GM18951 (cell line): ENCODE data around the gene PCDH15.

Experiments
- POLR2A ChIP-seq: IDR thresholded peaks from 4 replicates; pipeline ENCODE4 v1.6.1; 2011; ENCODE audit warnings: mild to moderate bottlenecking; ENCODE audit not compliant: insufficient read length, insufficient read depth; ENCODE audit errors: extremely low read depth
- in situ Hi-C: fragments of 300-500 bp; cut with MboI; formaldehyde crosslinking; loops from one replicate; pipeline ENCODE4 v1.12.0; 2022; ENCODE audit warnings: low sequenced_read_pairs, mixed read lengths, inconsistent platforms; ENCODE audit not compliant: unreplicated experiment

Gene PCDH15

GRCh38 chr10:53839440-53840039, 961.5 kb downstream of the PCDH15 start:
- in situ Hi-C loops = no loop called here

GRCh38 chr10:53836638-53837037, 964.4 kb downstream of the PCDH15 start:
- in situ Hi-C loops = no loop called here

More at GRCh38 chr10:53839440-53840039, 961.5 kb downstream of the PCDH15 start:
- TF ChIP-seq POLR2A = no peak

DNA sequence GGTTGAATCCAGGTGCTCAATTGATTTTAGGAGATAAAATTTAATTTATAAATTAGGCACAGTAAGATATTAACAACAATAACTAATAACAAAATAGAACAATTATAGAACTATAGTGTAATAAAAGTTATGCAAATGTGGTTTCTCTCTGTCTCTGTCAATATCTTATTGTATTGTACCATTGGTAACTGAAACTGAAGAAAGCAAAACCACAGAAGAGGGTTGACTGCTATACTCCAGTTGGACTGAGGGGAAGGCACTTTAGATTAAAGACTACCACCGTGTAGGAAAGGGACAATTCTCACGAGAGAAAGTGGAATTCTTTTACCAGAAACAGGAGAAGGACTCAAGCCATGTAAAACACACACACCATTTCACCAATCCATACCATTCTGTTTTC, 967.1 kb downstream of the PCDH15 start:
- in situ Hi-C loops = no loop called here
- TF ChIP-seq POLR2A = no peak

More at GRCh38 chr10:53836638-53837037, 964.4 kb downstream of the PCDH15 start:
- no peak for TF ChIP-seq POLR2A

- in situ Hi-C loops = no loop called here
Measured at GRCh38 chr10:53827261-53827660, 973.8 kb downstream of the PCDH15 start.

GRCh38 chr10:53808677-53809372, 992.2 kb downstream of the PCDH15 start:
- in situ Hi-C loops = no loop called here
- TF ChIP-seq POLR2A = no peak

More at GRCh38 chr10:53827261-53827660, 973.8 kb downstream of the PCDH15 start:
- TF ChIP-seq POLR2A = no peak

DNA sequence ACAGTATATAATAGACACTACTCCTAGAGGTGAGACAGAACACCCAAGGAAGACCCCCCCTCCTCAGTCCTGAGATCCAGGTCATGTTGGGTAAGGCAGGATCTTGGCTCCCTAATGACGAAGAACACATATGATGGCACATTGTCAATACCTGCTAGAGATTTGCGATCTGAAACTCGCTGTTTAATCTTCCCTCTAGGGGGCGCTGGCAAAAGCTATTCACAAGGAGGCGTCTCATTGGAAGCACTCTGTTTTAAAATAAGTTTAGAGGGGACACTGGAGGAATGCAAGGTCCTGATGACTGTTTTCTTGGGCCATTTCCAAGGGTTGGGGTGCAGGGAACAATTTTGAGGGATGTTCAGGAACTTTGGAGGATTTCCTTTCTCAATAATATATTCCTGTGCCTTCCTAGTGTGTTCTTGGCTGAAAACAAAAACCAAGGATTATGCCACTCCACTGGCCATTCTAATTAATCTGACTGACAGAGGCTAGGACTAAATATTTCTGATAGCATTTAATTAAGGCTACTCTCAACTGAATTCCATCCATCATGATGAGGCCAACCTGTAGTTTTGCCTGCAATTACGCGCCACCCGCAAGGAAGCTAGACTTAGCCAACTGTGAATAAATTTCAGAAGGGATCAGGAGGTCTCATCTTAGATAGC, 1014.7 kb downstream of the PCDH15 start:
- TF ChIP-seq POLR2A = no peak
- in situ Hi-C loops = no loop called here

- in situ Hi-C loops = no loop called here
- TF ChIP-seq POLR2A = no peak
Measured at GRCh38 chr10:53771701-53772100, 1029.3 kb downstream of the PCDH15 start.

- in situ Hi-C loops = no loop called here
- TF ChIP-seq POLR2A = no peak
Measured at GRCh38 chr10:53770903-53771302, 1030.1 kb downstream of the PCDH15 start.

- TF ChIP-seq POLR2A = no peak
- in situ Hi-C loops = no loop called here
Measured at GRCh38 chr10:53765311-53765710, 1035.7 kb downstream of the PCDH15 start.

DNA sequence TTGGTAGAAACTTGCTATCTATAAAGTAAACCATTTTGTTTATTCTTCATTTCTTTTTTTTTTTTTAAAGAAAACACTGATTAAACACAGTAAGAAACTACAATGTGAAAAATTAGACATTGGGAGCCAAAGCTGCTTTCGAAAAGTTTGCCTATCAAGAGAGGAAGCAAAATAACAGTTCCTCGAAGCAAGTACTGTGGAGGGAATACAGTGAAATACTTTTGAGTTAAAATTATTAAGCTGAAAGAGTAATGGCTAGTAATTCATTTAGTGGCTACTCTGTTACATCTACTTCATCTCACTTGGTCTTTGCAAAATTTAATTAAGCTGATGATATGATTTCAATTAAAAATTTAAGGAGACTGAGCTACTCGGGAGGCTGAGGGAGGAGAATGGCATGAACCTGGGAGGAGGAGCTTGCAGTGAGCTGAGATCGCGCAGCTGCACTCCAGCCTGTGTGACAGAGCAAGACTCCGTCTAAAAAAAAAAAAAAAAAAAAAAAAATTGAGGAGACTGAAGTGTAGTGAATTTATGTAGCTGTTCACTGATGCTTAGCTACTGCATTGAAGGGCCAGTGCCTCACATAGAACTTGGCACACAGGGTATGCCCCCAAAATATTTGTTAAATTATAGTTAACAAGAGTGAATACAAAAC, 1046.3 kb downstream of the PCDH15 start:
- TF ChIP-seq POLR2A = no peak
- in situ Hi-C loops = no loop called here
